IPS-20b (cell line): ENCODE results near the gene KTN1.

ENCODE experiments used
- H3K27ac ChIP-seq: one replicate; pipeline ENCODE4 v1.5.1; 2013; ENCODE audit warnings: low read length
- H3K27me3 ChIP-seq: 2 replicates; pipeline ENCODE4 v1.6.1; 2013; ENCODE audit warnings: mild to moderate bottlenecking, low read length, inconsistent platforms; ENCODE audit not compliant: insufficient read depth
- H3K36me3 ChIP-seq: 2 replicates; pipeline ENCODE4 v1.6.1; 2013; ENCODE audit warnings: low read depth, mild to moderate bottlenecking, inconsistent platforms, low read length, moderate library complexity; ENCODE audit not compliant: insufficient read depth
- H3K4me1 ChIP-seq: 2 replicates; pipeline ENCODE4 v1.6.1; 2013; ENCODE audit warnings: mild to moderate bottlenecking, control low read depth, inconsistent platforms, low read length, moderate library complexity; ENCODE audit not compliant: insufficient read depth
- H3K4me3 ChIP-seq: 2 replicates; pipeline ENCODE4 v1.5.1; 2013; ENCODE audit warnings: mild to moderate bottlenecking, low read length, inconsistent platforms
- H3K9ac ChIP-seq: 2 replicates; pipeline ENCODE4 v1.6.1; 2013; ENCODE audit warnings: low read depth, mild to moderate bottlenecking, inconsistent platforms, low read length, moderate library complexity
- H3K9me3 ChIP-seq: 2 replicates; pipeline ENCODE4 v1.6.1; 2013; ENCODE audit warnings: mild to moderate bottlenecking, low read depth, low read length, inconsistent platforms; ENCODE audit not compliant: insufficient read depth

Gene KTN1

GRCh38 chr14:55578511-55578910 lies 1.5 kb upstream of the KTN1 start:
- no peaks in the 10 kb centered on the region for H3K9me3 ChIP-seq
- no peaks in the 10 kb centered on the region for H3K36me3 ChIP-seq
- no peak overlapping the region for H3K27ac ChIP-seq
- H3K9ac ChIP-seq, result no peak overlapping the region
- peak overlapping the region; percentile 89 for H3K4me3 ChIP-seq
- peaks cover 3% of the 10 kb centered on the region for H3K4me1 ChIP-seq
- H3K27me3 ChIP-seq, result no peaks in the 10 kb centered on the region

DNA sequence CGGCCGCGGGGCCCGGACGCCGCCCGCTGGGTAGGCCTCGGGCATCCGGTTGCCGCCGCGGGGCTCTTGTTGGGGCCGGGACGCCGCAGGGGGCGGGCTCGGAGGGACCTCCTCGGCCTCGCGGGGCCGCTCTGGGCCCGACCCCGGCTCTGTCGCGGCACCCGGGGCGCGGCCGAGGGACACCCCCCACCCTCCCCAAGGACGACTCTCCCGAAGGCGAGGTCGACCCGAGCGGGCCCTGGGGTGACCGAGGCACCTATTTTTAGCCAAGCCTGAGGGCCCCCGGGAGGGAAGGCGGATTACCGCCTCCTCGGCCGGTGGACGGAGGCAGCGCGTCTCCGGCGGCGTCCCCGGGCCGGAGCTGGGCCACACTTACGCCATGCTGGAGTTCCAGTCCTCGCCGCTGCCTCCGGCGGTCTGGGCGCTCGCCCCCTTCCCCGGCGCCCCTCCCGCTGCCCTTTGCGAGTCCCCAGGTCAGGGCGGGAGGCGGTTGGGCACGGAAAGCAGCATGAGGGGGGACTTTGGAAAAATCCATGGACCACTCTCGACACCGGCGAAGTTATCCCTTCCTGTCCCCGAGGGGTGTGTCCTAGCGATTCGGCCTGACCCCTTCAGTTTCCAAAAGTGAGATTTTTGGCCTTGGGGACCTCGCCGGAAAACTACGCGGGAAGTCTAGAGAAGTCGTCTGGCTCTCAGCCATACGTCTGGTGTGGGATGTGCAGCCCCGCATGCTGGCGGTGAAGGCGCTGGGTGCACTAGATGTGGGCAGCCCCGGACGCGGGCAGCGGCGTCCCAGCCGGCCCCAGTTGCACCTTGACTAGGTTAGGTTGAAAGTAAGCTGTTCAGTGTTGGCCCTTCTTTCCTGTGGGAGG lies 699 bp downstream of the KTN1 start:
- H3K27ac ChIP-seq, result peak overlapping the region; percentile 39
- peak overlapping the region; percentile 79; the same call in 1 of the 2 replicates for H3K9ac ChIP-seq
- H3K9me3 ChIP-seq, result no peaks in the 10 kb centered on the region
- H3K27me3 ChIP-seq, result no peaks in the 10 kb centered on the region
- H3K4me3 ChIP-seq, result peak overlapping the region; percentile 82
- H3K4me1 ChIP-seq, result peaks cover 13% of the 10 kb centered on the region
- no peaks in the 10 kb centered on the region for H3K36me3 ChIP-seq

GRCh38 chr14:55581342-55581771 lies 1.4 kb downstream of the KTN1 start:
- H3K27ac ChIP-seq, result no peak overlapping the region
- no peaks in the 10 kb centered on the region for H3K27me3 ChIP-seq
- peak overlapping the region; percentile 82 for H3K4me3 ChIP-seq
- no peaks in the 10 kb centered on the region for H3K36me3 ChIP-seq
- H3K4me1 ChIP-seq, result peaks cover 19% of the 10 kb centered on the region
- no peaks in the 10 kb centered on the region for H3K9me3 ChIP-seq
- H3K9ac ChIP-seq, result peak overlapping the region; percentile 79; the same call in 1 of the 2 replicates

DNA sequence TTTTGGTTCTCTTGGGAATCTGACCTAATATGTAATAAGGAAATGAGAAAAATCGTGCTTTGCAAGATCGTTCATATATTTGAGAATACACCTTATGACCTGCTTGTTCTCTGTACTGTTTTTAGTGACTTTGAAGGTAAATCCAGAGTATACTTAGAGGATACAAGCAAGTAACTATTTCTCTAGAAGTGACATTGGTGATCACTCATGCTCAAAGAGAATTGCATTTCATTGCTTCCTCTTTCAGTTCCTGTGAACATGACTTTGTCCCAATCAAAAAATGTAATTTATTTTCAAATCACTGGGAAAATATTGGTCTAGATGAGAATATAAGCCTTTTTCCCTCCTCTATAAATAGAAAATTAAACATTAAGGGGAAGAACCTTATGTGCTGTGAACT lies 2.7 kb downstream of the KTN1 start:
- no peak overlapping the region for H3K27ac ChIP-seq
- H3K4me3 ChIP-seq, result no peak overlapping the region
- no peaks in the 10 kb centered on the region for H3K9me3 ChIP-seq
- no peaks in the 10 kb centered on the region for H3K27me3 ChIP-seq
- peaks cover 24% of the 10 kb centered on the region for H3K4me1 ChIP-seq
- no peaks in the 10 kb centered on the region for H3K36me3 ChIP-seq
- no peak overlapping the region for H3K9ac ChIP-seq

DNA sequence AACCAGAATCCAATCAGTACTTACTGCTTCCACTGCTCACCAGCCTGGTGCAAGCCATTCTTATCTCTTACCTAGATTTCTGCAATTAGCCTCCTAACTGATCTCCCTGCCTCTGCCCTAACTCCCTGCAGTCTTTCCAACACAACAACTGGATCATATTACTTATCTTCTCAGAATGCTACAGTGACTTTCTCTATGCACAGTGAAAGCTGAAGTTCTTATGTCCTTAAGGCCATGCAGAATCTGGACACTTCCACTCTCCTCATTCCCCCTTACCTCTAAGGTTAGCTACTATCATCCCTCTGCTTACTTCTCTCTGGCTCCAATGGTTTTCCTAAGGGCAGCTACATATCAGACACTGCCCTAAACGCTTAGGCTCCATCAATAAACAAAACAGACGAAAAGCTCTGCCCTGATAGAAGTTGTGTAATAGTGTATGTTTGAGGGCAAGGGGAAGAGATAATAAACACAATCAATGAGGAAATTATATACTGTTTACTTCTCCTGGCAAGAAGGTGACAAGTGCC lies 4.0 kb downstream of the KTN1 start:
- H3K36me3 ChIP-seq, result no peaks in the 10 kb centered on the region
- H3K27ac ChIP-seq, result no peak overlapping the region
- peaks cover 24% of the 10 kb centered on the region for H3K4me1 ChIP-seq
- H3K4me3 ChIP-seq, result no peak overlapping the region
- H3K27me3 ChIP-seq, result no peaks in the 10 kb centered on the region
- H3K9me3 ChIP-seq, result no peaks in the 10 kb centered on the region
- no peak overlapping the region for H3K9ac ChIP-seq

- Histone ChIP-seq H3K4me3 (no peak overlapping the region), H3K9ac (no peak overlapping the region), H3K4me1 (peaks cover 24% of the 10 kb centered on the region)
Observed at GRCh38 chr14:55585854-55586253, 5.8 kb downstream of the KTN1 start.

GRCh38 chr14:55586411-55586810 lies 6.4 kb downstream of the KTN1 start:
- no peak overlapping the region for H3K9ac ChIP-seq
- H3K4me1 ChIP-seq, result peaks cover 26% of the 10 kb centered on the region
- no peaks in the 10 kb centered on the region for H3K27me3 ChIP-seq
- no peak overlapping the region for H3K27ac ChIP-seq
- H3K36me3 ChIP-seq, result no peaks in the 10 kb centered on the region
- no peaks in the 10 kb centered on the region for H3K9me3 ChIP-seq
- H3K4me3 ChIP-seq, result no peak overlapping the region

More at GRCh38 chr14:55585854-55586253, 5.8 kb downstream of the KTN1 start:
- H3K27me3 ChIP-seq, result no peaks in the 10 kb centered on the region
- no peak overlapping the region for H3K27ac ChIP-seq
- H3K9me3 ChIP-seq, result no peaks in the 10 kb centered on the region
- no peaks in the 10 kb centered on the region for H3K36me3 ChIP-seq

- no peak overlapping the region for H3K9ac ChIP-seq
- H3K36me3 ChIP-seq, result no peaks in the 10 kb centered on the region
- no peak overlapping the region for H3K4me3 ChIP-seq
- H3K4me1 ChIP-seq, result peaks cover 38% of the 10 kb centered on the region
- no peaks in the 10 kb centered on the region for H3K9me3 ChIP-seq
- H3K27ac ChIP-seq, result no peak overlapping the region
- no peaks in the 10 kb centered on the region for H3K27me3 ChIP-seq
Observed at GRCh38 chr14:55587847-55588246, 7.8 kb downstream of the KTN1 start.

GRCh38 chr14:55588259-55588699 lies 8.3 kb downstream of the KTN1 start:
- peaks cover 41% of the 10 kb centered on the region for H3K4me1 ChIP-seq
- H3K27ac ChIP-seq, result no peak overlapping the region
- no peak overlapping the region for H3K9ac ChIP-seq
- no peaks in the 10 kb centered on the region for H3K27me3 ChIP-seq
- H3K4me3 ChIP-seq, result no peak overlapping the region
- no peaks in the 10 kb centered on the region for H3K9me3 ChIP-seq
- no peaks in the 10 kb centered on the region for H3K36me3 ChIP-seq

GRCh38 chr14:55589171-55589570 lies 9.2 kb downstream of the KTN1 start:
- Histone ChIP-seq H3K4me1 (peaks cover 41% of the 10 kb centered on the region), H3K9ac (no peak overlapping the region), H3K27ac (no peak overlapping the region), H3K36me3 (no peaks in the 10 kb centered on the region), H3K27me3 (no peaks in the 10 kb centered on the region), H3K4me3 (no peak overlapping the region), H3K9me3 (no peaks in the 10 kb centered on the region)

GRCh38 chr14:55592436-55592835 lies 12.4 kb downstream of the KTN1 start:
- no peaks in the 10 kb centered on the region for H3K27me3 ChIP-seq
- H3K36me3 ChIP-seq, result no peaks in the 10 kb centered on the region
- no peak overlapping the region for H3K4me3 ChIP-seq
- H3K9me3 ChIP-seq, result no peaks in the 10 kb centered on the region
- H3K4me1 ChIP-seq, result peaks cover 27% of the 10 kb centered on the region
- no peak overlapping the region for H3K9ac ChIP-seq
- no peak overlapping the region for H3K27ac ChIP-seq

- no peak overlapping the region for H3K4me3 ChIP-seq
Observed at GRCh38 chr14:55593698-55594097, 13.7 kb downstream of the KTN1 start.

More at GRCh38 chr14:55593698-55594097, 13.7 kb downstream of the KTN1 start:
- H3K9ac ChIP-seq, result peak overlapping the region; percentile 60; the same call in 1 of the 2 replicates
- H3K36me3 ChIP-seq, result no peaks in the 10 kb centered on the region
- H3K27ac ChIP-seq, result peak overlapping the region; percentile 29
- no peaks in the 10 kb centered on the region for H3K27me3 ChIP-seq
- H3K4me1 ChIP-seq, result peaks cover 27% of the 10 kb centered on the region
- H3K9me3 ChIP-seq, result no peaks in the 10 kb centered on the region
